HepG2 (cell line): Measurements from ENCODE around the gene NUP214. TPM values are rescaled to one million over a fixed set of nuclear protein-coding genes. Genes with fewer than 3 reads are reported as not detected.

Experiments
- ATAC-seq: fragments of 200-7000 bp; cut with Tn5 transposase; 3 replicates; pipeline ENCODE4 v1.9.1; 2020; ENCODE audit warnings: mild to moderate bottlenecking, moderate library complexity
- BruUV-seq: library from RNA; stranded (reverse); fragments of 400-500 nt; replicated peaks from 2 replicates; lab custom pipeline; 2021; lab: Mats Ljungman, UMichigan
- CTCF ChIA-PET: fragments of 300-600 bp; formaldehyde crosslinking; extraction: SDS; loops from one replicate; lab custom pipeline; 2021; ENCODE audit warnings: low total read pairs, inconsistent platforms, low intra/inter-chr PET ratio; lab: Yijun Ruan, JAX
- POLR2A ChIA-PET: fragments of 350-600 bp; sonication (Branson Sonifier 250); formaldehyde crosslinking; loops from one replicate; lab custom pipeline; 2020; ENCODE audit warnings: antibody characterized with exemption, inconsistent platforms; lab: Yijun Ruan, JAX
- DNase-seq: peaks from one replicate; pipeline ENCODE4 v3.0.0-alpha.2; 2015; ENCODE audit warnings: low spot score
- FAIRE-seq: peaks from 3 replicates; lab custom pipeline; 2011; peaks lifted over from hg19 to GRCh38; lab: Jason Lieb, UNC
- H2AFZ ChIP-seq: one replicate; pipeline ENCODE4 v1.6.1; 2011; ENCODE audit warnings: low read length, inconsistent platforms
- H3K27ac ChIP-seq: fragments of 300-600 bp; 3 replicates; pipeline ENCODE4 v1.8.0; 2011; ENCODE audit warnings: mixed run types, mild to moderate bottlenecking, mixed read lengths, low read length, inconsistent platforms; ENCODE audit not compliant: insufficient read depth; ENCODE audit errors: extremely low read length
- H3K27me3 ChIP-seq, 2 experiments: fragments of 200-600 bp in 1 of 2; 2 replicates in 1 of 2; 3 replicates in 1 of 2; pipeline versions ENCODE4 v1.6.0 to v1.8.0; 2011; ENCODE audit warnings: low read length in 2 of 2, mild to moderate bottlenecking in 2 of 2, moderate library complexity in 2 of 2, inconsistent platforms in 1 of 2; ENCODE audit not compliant: insufficient read depth in 2 of 2, control insufficient read depth in 1 of 2
- H3K36me3 ChIP-seq, 2 experiments: fragments of 200-600 bp in 1 of 2; replicated peaks in 1 of 2; 2 replicates in 1 of 2; 3 replicates in 1 of 2; pipeline versions ENCODE4 v1.5.1 to v1.8.0; 2011; ENCODE audit warnings: low read length in 2 of 2, inconsistent platforms in 1 of 2; ENCODE audit not compliant: insufficient read depth in 2 of 2, control insufficient read depth in 1 of 2
- H3K4me1 ChIP-seq: 2 replicates; pipeline ENCODE4 v1.5.1; 2012; ENCODE audit warnings: low read length, inconsistent platforms; ENCODE audit not compliant: insufficient read depth
- H3K4me2 ChIP-seq: 2 replicates; pipeline ENCODE4 v1.6.0; 2011; ENCODE audit warnings: low read depth, low read length, inconsistent platforms
- H3K4me3 ChIP-seq, 3 experiments: fragments of 200-600 bp in 1 of 3; sonication (generic), shearing (Covaris generic) in 1 of 3; replicated peaks in 1 of 3; 2 replicates each; pipeline ENCODE4 v1.5.1; 2011 to 2016; ENCODE audit warnings: low read length in 3 of 3, inconsistent platforms in 2 of 3, low read depth in 2 of 3, mild to moderate bottlenecking in 2 of 3, control low read depth in 1 of 3, mixed read lengths in 1 of 3; ENCODE audit not compliant: insufficient read depth in 1 of 3
- H3K79me2 ChIP-seq: one replicate; pipeline ENCODE4 v1.6.1; 2011; ENCODE audit warnings: low read length, inconsistent platforms; ENCODE audit not compliant: insufficient read depth
- H3K9ac ChIP-seq: 2 replicates; pipeline ENCODE4 v1.6.0; 2011; ENCODE audit warnings: mild to moderate bottlenecking, low read depth, low read length, inconsistent platforms; ENCODE audit not compliant: insufficient read depth
- H3K9me3 ChIP-seq: 2 replicates; pipeline ENCODE4 v1.5.1; 2012; ENCODE audit warnings: mild to moderate bottlenecking, low read length
- H4K20me1 ChIP-seq: 2 replicates; pipeline ENCODE4 v1.6.0; 2011; ENCODE audit warnings: inconsistent platforms, mild to moderate bottlenecking, low read length, moderate library complexity; ENCODE audit not compliant: insufficient read depth
- HMG20A ChIP-seq: IDR thresholded peaks from 2 replicates; pipeline ENCODE4 v1.6.1; 2016; ENCODE audit warnings: borderline replicate concordance
- NFKBIZ ChIP-seq: IDR thresholded peaks from 2 replicates; pipeline ENCODE4 v1.6.1; 2018; ENCODE audit warnings: missing genetic modification reagents, missing compliant biosample characterization
- REPIN1 ChIP-seq: sonication (generic); formaldehyde crosslinking; IDR thresholded peaks from 2 replicates; pipeline ENCODE4 v1.8.0; 2022; ENCODE audit warnings: missing genetic modification reagents, low read depth, mild to moderate bottlenecking, borderline replicate concordance
- RFX1 ChIP-seq: fragments of 450-650 bp; IDR thresholded peaks from 2 replicates; pipeline ENCODE4 v1.6.1; 2017
- TCF7 ChIP-seq: sonication (generic); IDR thresholded peaks from 2 replicates; pipeline ENCODE4 v1.6.1; 2016; ENCODE audit warnings: antibody characterized with exemption, low read depth
- ZKSCAN5 ChIP-seq: sonication (generic); formaldehyde crosslinking; IDR thresholded peaks from 2 replicates; pipeline ENCODE4 v1.5.1; 2020; ENCODE audit warnings: mild to moderate bottlenecking, missing genetic modification reagents
- ZNF282 ChIP-seq: fragments of 450-650 bp; IDR thresholded peaks from 2 replicates; pipeline ENCODE4 v1.6.1; 2018; ENCODE audit not compliant: partially characterized antibody
- WGBS: methylation state at CpG from one replicate; pipeline ENCODE4 v1.1.6; 2017; ENCODE audit warnings: low lambda C conversion rate; 5-methylcytosine and 5-hydroxymethylcytosine counted together
- in situ Hi-C: cut with HindIII; loops from 2 replicates; pipeline ENCODE4 v1.10.0; 2017; ENCODE audit warnings: low pct_unique_long_range_greater_than_20kb; ENCODE audit not compliant: extremely low pct_ligation_motif_present
- intact Hi-C: fragments of 100-400 bp; cut with micrococcal nuclease; formaldehyde crosslinking; loops from one replicate; pipeline ENCODE4 v1.10.0; 2022; ENCODE audit not compliant: unreplicated experiment
- polyA plus RNA-seq, 8 experiments: library from polyadenylated mRNA; depleted of rRNA in 3 of 8; stranded (reverse) in 7 of 8; unstranded in 1 of 8; fragments of >200 nt; fragmentation: Illumina TruSeq in 4 of 8; extraction: Trizol in 4 of 8; gene quantifications; 2 replicates each; pipeline versions ENCODE4 v1.2.1 to v1.2.3, GENCODE V29; 2011 to 2016; ENCODE audit warnings: low read depth in 4 of 8, missing spikeins in 1 of 8, mixed read lengths in 1 of 8; ENCODE audit not compliant: insufficient read depth in 1 of 8
- total RNA-seq, 5 experiments: library from RNA; depleted of rRNA; stranded (reverse); fragments of >200 nt; fragmentation: Illumina TruSeq; extraction: Trizol; gene quantifications; 2 replicates each; pipeline ENCODE4 v1.2.3, GENCODE V29; 2016; ENCODE audit warnings: low read depth in 1 of 5
- TF ChIP-seq, protein P1 (sequence below): sonication (generic); formaldehyde crosslinking; IDR thresholded peaks from 2 replicates; pipeline ENCODE4 v1.5.0; 2020; ENCODE audit warnings: missing genetic modification reagents, mild to moderate bottlenecking, borderline replicate concordance
- TF ChIP-seq, protein P2 (sequence below): sonication (generic); formaldehyde crosslinking; IDR thresholded peaks from 2 replicates; pipeline ENCODE4 v1.5.1; 2020; ENCODE audit warnings: missing genetic modification reagents, mild to moderate bottlenecking, borderline replicate concordance
- TF ChIP-seq, protein P3 (sequence below): sonication (generic); formaldehyde crosslinking; IDR thresholded peaks from 2 replicates; pipeline ENCODE4 v1.4.0; 2020; ENCODE audit warnings: missing genetic modification reagents
- TF ChIP-seq, protein P4 (sequence below): IDR thresholded peaks from 2 replicates; pipeline ENCODE4 v1.6.1; 2018; ENCODE audit warnings: missing genetic modification reagents, mild to moderate bottlenecking, missing compliant biosample characterization
- TF ChIP-seq, protein P5 (sequence below): sonication (generic); formaldehyde crosslinking; conservative IDR thresholded peaks from 2 replicates; pipeline ENCODE4 v1.5.0; 2020; ENCODE audit warnings: missing genetic modification reagents

The NUP214 gene
- total and polyA plus RNA-seq, 2 of the 13 experiments (the other 11 are each of a cell fraction or from before 2014, with no cell fraction given), result 8.4 to 16.0 TPM

DNA sequence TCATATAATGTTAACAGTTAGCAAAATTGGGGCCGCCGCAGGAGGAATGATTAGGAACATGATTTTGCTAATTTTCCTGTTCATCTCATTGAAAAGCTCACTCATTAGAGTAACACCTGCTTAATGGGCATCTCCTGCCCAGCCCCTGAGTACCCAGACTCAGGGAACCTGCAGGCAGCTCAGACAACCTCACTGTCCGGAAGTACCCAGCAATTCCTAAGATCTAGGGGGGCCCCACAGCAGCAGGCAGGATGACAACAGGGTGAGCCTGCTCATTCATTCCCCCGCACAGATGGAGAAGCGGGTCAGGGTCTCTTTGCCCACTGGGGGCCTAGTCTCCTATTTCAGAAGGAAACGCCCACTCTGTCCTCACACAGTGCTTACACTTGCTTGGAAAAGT, 138.3 kb downstream of the NUP214 start (continued):
- TF ChIP-seq, protein P1, sequence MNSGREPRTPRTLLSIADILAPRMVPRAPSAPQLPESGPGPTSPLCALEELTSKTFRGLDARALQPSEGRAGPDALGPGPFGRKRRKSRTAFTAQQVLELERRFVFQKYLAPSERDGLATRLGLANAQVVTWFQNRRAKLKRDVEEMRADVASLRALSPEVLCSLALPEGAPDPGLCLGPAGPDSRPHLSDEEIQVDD (CRISPR knock-in tag), result no peak
- TF ChIP-seq REPIN1 (CRISPR knock-in tag) (no peak), TCF7 (no peak), ZNF282 (no peak)
- TF ChIP-seq, protein P2, sequence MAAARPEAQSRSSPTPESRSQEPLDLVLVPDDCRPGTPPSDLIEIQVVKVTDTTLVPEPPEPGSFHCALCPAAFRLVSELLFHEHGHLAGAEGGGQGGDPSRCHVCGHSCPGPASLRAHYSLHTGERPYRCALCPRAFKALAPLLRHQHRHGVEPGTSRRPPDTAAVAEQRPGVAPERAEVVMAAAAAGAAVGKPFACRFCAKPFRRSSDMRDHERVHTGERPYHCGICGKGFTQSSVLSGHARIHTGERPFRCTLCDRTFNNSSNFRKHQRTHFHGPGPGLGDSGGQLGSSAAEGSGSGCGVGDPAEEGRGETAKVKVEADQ (CRISPR knock-in tag), result no peak

DNA sequence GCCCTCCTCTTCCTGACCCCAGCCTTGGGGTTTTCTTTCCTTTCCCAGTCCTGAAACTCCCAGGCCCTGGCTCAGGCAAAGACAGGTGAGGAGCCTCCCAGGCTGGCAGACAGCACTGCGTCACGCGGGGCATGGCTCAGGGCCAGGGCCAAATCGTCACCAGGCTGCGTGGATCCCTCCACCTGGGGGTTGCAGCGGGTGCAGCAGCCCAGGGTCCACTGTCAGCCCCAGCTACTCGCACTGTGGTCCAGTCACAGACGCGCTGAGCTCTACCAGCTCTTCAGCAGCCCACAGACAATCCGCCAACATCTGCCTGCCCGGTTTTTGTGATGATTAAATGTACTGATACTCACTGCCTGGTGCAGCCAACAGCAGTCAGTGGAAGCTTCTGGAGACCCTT, 138.8 kb downstream of the NUP214 start:
- H2AFZ ChIP-seq, result no peak overlapping the region
- H3K4me2 ChIP-seq, result no peak overlapping the region
- no peaks in the 10 kb centered on the region for H3K79me2 ChIP-seq
- H3K36me3 ChIP-seq, result no peaks in the 10 kb centered on the region
- FAIRE-seq (no peak), DNase-seq (no peak), ATAC-seq (no peak)
- 25% methylated on average over 2 of the region's 11 CpGs for WGBS
- H3K27me3 ChIP-seq, result peaks cover 9 to 41% of the 10 kb centered on the region in 2 experiments; a peak in 4 of 5 replicates
- H3K9ac ChIP-seq, result no peak overlapping the region
- TF ChIP-seq, protein P3, sequence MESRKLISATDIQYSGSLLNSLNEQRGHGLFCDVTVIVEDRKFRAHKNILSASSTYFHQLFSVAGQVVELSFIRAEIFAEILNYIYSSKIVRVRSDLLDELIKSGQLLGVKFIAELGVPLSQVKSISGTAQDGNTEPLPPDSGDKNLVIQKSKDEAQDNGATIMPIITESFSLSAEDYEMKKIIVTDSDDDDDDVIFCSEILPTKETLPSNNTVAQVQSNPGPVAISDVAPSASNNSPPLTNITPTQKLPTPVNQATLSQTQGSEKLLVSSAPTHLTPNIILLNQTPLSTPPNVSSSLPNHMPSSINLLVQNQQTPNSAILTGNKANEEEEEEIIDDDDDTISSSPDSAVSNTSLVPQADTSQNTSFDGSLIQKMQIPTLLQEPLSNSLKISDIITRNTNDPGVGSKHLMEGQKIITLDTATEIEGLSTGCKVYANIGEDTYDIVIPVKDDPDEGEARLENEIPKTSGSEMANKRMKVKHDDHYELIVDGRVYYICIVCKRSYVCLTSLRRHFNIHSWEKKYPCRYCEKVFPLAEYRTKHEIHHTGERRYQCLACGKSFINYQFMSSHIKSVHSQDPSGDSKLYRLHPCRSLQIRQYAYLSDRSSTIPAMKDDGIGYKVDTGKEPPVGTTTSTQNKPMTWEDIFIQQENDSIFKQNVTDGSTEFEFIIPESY (CRISPR knock-in tag), result peak; percentile 53; the same call in 1 of the 2 replicates
- no peak for TF ChIP-seq RFX1
- no peak for TF ChIP-seq ZKSCAN5 (CRISPR knock-in tag)
- no peak for TF ChIP-seq NFKBIZ (CRISPR knock-in tag)
- TF ChIP-seq HMG20A (CRISPR knock-in tag), result no peak
- TF ChIP-seq, protein P4, sequence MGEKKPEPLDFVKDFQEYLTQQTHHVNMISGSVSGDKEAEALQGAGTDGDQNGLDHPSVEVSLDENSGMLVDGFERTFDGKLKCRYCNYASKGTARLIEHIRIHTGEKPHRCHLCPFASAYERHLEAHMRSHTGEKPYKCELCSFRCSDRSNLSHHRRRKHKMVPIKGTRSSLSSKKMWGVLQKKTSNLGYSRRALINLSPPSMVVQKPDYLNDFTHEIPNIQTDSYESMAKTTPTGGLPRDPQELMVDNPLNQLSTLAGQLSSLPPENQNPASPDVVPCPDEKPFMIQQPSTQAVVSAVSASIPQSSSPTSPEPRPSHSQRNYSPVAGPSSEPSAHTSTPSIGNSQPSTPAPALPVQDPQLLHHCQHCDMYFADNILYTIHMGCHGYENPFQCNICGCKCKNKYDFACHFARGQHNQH (CRISPR knock-in tag), result no peak
- TF ChIP-seq, protein P5, sequence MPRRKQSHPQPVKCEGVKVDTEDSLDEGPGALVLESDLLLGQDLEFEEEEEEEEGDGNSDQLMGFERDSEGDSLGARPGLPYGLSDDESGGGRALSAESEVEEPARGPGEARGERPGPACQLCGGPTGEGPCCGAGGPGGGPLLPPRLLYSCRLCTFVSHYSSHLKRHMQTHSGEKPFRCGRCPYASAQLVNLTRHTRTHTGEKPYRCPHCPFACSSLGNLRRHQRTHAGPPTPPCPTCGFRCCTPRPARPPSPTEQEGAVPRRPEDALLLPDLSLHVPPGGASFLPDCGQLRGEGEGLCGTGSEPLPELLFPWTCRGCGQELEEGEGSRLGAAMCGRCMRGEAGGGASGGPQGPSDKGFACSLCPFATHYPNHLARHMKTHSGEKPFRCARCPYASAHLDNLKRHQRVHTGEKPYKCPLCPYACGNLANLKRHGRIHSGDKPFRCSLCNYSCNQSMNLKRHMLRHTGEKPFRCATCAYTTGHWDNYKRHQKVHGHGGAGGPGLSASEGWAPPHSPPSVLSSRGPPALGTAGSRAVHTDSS (CRISPR knock-in tag), result no peak
- H4K20me1 ChIP-seq, result no peaks in the 10 kb centered on the region
- ChIA-PET CTCF (no interaction called here), POLR2A (no interaction called here)
- H3K9me3 ChIP-seq, result no peaks in the 10 kb centered on the region
- H3K27ac ChIP-seq, result no peak overlapping the region
- in situ Hi-C loops (no loop called here), intact Hi-C loops (no loop called here)
- H3K4me3 ChIP-seq, result no peak overlapping the region
- peaks cover 36% of the 10 kb centered on the region for H3K4me1 ChIP-seq
- no TSS peak for BruUV-seq
